BJ (cell line): ENCODE measurements around the gene LSP1. TPM values are rescaled to one million over a fixed set of nuclear protein-coding genes. Genes with fewer than 3 reads are reported as not detected.

ENCODE experiments used
- CTCF ChIA-PET: fragments of 350-600 bp; formaldehyde crosslinking; extraction: SDS; loops from one replicate; lab custom pipeline; 2021; ENCODE audit warnings: antibody characterized with exemption, inconsistent platforms; lab: Yijun Ruan, JAX
- POLR2A ChIA-PET: fragments of 300-600 bp; sonication (Branson Sonifier 250); formaldehyde crosslinking; extraction: SDS; loops from one replicate; lab custom pipeline; 2021; ENCODE audit warnings: antibody characterized with exemption; lab: Charles Lee
- DNase-seq: peaks from one replicate; pipeline ENCODE4 v3.0.0-alpha.2; 2011; ENCODE audit warnings: low read depth
- H3K27me3 ChIP-seq: 2 replicates; pipeline ENCODE4 v1.6.0; 2011; ENCODE audit warnings: low read length; ENCODE audit not compliant: control insufficient read depth, insufficient read depth
- H3K36me3 ChIP-seq: 2 replicates; pipeline ENCODE4 v1.5.1; 2011; ENCODE audit warnings: low read length; ENCODE audit not compliant: control insufficient read depth, insufficient read depth
- H3K4me3 ChIP-seq: 2 replicates; pipeline ENCODE4 v1.5.1; 2011; ENCODE audit warnings: low read depth, mild to moderate bottlenecking, control low read depth, low read length
- CTCF ChIP-seq: IDR thresholded peaks from 2 replicates; pipeline ENCODE4 v1.5.1; 2011; ENCODE audit warnings: low read depth, mild to moderate bottlenecking, control low read depth, inconsistent platforms, low read length, moderate library complexity; ENCODE audit not compliant: insufficient read depth
- polyA plus RNA-seq: library from polyadenylated mRNA; depleted of rRNA; stranded (reverse); fragments of >200 nt; gene quantifications from 2 replicates; pipeline ENCODE4 v1.2.3, GENCODE V29; 2011

LSP1 gene
- polyA plus RNA-seq, 1 experiment = not detected

GRCh38 chr11:1934335-1935155 is 81.7 kb downstream of the LSP1 start:
- DNase-seq = no peak
- no peak overlapping the region for H3K4me3 ChIP-seq
- TF ChIP-seq CTCF = no peak
- H3K27me3 ChIP-seq = no peaks in the 10 kb centered on the region
- ChIA-PET CTCF (interaction anchor here (1.2 to 1.8 kb wide), 2 partner anchors 52 to 241 kb away, joined by 5 read pairs; no protein-coding TSS in a partner anchor), POLR2A (interaction anchor here (0.6 kb wide), 1 partner anchor 29 kb away, joined by 3 read pairs; no protein-coding TSS in a partner anchor)
- H3K36me3 ChIP-seq = no peaks in the 10 kb centered on the region

DNA sequence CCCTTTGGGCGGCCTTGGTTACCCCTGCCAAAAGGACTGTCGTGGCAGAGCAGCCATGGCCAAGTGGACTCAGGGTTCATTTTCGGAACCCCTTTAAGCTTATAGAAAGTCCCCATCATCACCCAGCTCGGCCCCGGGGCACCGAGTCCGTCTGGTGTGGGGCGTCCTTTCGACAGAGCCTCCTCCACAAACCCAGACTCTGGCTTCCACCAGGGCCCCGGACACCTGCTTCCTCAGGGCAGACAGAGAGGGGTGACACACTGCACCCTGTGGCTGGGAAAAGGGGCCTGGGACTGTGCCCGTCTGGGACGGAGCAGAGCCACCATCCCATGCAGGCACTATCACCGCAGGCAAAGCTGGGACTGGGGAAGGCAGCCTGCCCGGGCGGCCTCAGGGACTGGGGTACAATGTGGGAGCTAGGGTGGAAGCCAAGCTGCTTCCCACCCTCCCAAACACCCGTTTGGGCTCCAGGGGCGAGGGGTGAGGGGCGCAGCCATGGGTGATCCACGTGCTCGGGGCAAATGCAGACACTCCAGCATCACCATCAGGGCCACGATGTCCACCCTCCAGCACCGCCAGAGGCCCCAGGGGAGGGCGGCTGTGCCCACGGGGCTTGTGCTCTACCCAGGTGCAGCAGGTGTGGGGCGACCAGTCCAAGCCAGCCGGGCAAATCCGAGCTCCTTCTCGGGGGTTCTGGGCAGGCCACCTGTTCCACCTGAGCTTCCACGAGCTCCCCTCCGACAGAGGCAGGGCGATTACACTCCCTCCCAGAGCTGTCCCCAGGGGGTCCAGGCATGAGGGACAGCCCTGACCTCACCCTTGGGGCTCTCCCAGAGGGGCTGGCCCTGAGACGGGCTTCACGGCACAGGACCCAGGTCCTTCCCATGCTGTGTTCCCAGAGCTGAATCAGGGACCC is 82.5 kb downstream of the LSP1 start:
- Histone ChIP-seq H3K27me3 (no peaks in the 10 kb centered on the region), H3K4me3 (no peak overlapping the region), H3K36me3 (no peaks in the 10 kb centered on the region)
- DNase-seq = no peak
- CTCF ChIA-PET = interaction anchor here (1.3 to 1.8 kb wide), 2 partner anchors 53 to 242 kb away, joined by 3 to 5 read pairs; no protein-coding TSS in a partner anchor
- POLR2A ChIA-PET = no interaction called here
- no peak for TF ChIP-seq CTCF

DNA sequence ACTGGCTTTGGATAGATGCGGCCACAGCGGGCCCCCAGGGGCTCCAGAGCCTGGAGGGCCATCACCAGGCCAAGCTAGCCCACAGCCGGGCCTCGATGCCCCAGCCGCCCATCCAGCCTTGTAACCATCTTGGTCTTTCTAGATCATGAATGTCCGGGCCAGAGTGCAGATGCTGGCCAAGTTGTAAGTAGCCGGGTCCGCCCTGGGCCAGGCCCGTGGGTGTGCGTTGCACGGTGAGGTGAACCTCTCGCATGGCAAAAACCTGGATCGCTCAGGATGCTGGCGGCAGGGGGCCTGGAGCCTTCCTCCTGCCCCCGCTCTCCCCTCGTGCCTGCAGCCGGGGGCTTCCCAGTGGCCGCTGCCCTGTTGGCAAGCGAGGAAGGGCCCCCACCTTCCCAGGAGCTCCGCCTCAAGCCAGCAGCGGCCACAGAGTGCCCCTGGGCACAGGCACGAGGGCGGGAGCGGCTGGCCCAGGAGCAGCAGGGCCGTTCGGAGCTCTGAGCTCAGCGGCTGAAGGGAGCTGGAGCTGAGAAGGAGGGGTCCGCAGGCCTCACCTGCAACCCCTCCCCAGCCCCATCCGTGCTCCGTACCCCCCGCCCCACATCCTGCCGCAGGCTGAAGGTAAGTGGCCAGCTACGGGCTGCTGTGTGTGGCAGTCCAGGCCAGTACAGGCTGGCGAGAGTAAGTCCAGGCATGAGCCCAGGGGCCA is 83.3 kb downstream of the LSP1 start:
- ChIA-PET CTCF (interaction anchor here (1.3 to 1.8 kb wide), 2 partner anchors 54 to 242 kb away, joined by 3 to 5 read pairs; no protein-coding TSS in a partner anchor), POLR2A (no interaction called here)
- H3K27me3 ChIP-seq = no peaks in the 10 kb centered on the region
- no peak overlapping the region for H3K4me3 ChIP-seq
- DNase-seq = no peak
- TF ChIP-seq CTCF = no peak
- no peaks in the 10 kb centered on the region for H3K36me3 ChIP-seq

DNA sequence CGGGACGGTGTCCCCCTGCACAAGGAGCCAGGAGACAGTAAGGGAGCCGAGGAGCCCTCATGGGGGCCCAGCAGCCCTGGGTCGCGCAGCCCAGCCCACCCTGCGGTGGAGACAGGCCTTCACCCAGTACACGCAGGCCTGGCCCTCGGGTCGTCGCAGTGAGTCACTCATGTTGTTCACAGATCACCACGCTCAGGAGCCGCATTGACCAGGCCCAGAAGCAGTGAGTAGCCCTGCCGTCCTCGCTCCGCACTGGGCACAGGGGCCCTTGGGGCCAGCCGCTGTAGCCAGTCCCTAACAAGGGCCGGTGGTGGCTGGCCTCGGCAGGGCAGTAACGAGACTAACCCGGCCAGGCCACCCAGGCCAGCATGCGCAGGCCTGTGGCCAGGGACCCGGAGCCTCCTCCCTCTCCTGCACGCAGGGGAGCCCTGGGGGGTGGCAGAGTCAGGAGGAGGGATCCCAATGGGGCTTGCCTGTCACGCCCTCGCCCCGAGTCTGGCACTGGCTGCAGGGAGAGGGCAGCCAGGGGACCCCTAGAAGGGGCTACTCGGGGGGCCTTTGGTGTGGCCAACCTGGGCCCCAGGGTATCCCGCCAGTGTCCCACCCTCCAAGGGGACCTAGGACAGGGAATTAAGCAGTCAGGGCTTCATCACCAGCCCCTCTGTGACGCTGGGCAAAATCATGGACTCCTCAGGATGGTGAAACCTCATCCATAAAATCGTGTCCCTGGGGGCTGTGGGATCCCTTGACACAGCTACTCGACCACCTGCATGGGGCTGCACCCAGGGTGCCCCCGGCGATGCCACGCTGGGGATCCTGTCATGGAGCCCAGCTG is 84.1 kb downstream of the LSP1 start:
- POLR2A ChIA-PET = no interaction called here
- Histone ChIP-seq H3K36me3 (no peaks in the 10 kb centered on the region), H3K4me3 (no peak overlapping the region), H3K27me3 (no peaks in the 10 kb centered on the region)
- CTCF ChIA-PET = no interaction called here
- no peak for DNase-seq
- TF ChIP-seq CTCF = no peak
